Liver (tissue), 9 donors: Measurements from ENCODE around the gene TFF1. TPM values are rescaled to one million over a fixed set of nuclear protein-coding genes. Genes with fewer than 3 reads are reported as not detected.

ENCODE experiments used
- DNase-seq: peaks from one replicate; pipeline ENCODE4 v3.0.0-alpha.2; 2017; ENCODE audit warnings: low spot score
- H3K27ac ChIP-seq, 2 donors: one replicate each; pipeline ENCODE4 v1.7.0; 2013; ENCODE audit warnings: inconsistent platforms in 2 of 2, low read length in 2 of 2, control low read depth in 1 of 2, low read depth in 1 of 2, mild to moderate bottlenecking in 1 of 2
- H3K27me3 ChIP-seq, 4 donors: one replicate each; pipeline versions ENCODE4 v1.6.1 to v1.7.0; 2013; ENCODE audit warnings: low read length in 3 of 4, inconsistent platforms in 1 of 4, mild to moderate bottlenecking in 1 of 4, moderate library complexity in 1 of 4; ENCODE audit not compliant: control insufficient read depth in 4 of 4, insufficient read depth in 4 of 4
- H3K36me3 ChIP-seq, 4 donors: one replicate each; pipeline versions ENCODE4 v1.6.1 to v1.7.0; 2013; ENCODE audit warnings: low read length in 3 of 4, mild to moderate bottlenecking in 3 of 4, low read depth in 1 of 4, moderate library complexity in 1 of 4; ENCODE audit not compliant: control insufficient read depth in 4 of 4, insufficient read depth in 3 of 4
- H3K4me1 ChIP-seq, 4 donors: one replicate each; pipeline versions ENCODE4 v1.6.1 to v1.7.0; 2013; ENCODE audit warnings: low read length in 3 of 4, mild to moderate bottlenecking in 3 of 4, moderate library complexity in 1 of 4; ENCODE audit not compliant: control insufficient read depth in 4 of 4, insufficient read depth in 4 of 4
- H3K4me3 ChIP-seq, 3 donors: one replicate each; pipeline versions ENCODE4 v1.6.1 to v1.7.0; 2013; ENCODE audit warnings: low read length in 3 of 3, control low read depth in 1 of 3, low read depth in 1 of 3, mild to moderate bottlenecking in 1 of 3
- H3K9ac ChIP-seq, 2 donors: one replicate each; pipeline ENCODE4 v1.7.0; 2013; ENCODE audit warnings: low read length in 2 of 2, mild to moderate bottlenecking in 2 of 2, moderate library complexity in 2 of 2, control low read depth in 1 of 2, low read depth in 1 of 2
- H3K9me3 ChIP-seq, 4 donors: one replicate each; pipeline versions ENCODE4 v1.6.1 to v1.7.0; 2013; ENCODE audit warnings: low read length in 3 of 4; ENCODE audit not compliant: control insufficient read depth in 4 of 4
- EGR1 ChIP-seq, 2 donors: IDR thresholded peaks; 2 replicates each; pipeline ENCODE4 v1.6.1; 2016 to 2018; ENCODE audit warnings: antibody characterized with exemption in 2 of 2, low read depth in 2 of 2
- FOXA1 ChIP-seq: IDR thresholded peaks from 2 replicates; pipeline ENCODE4 v1.6.1; 2016; ENCODE audit warnings: antibody characterized with exemption
- FOXA2 ChIP-seq: IDR thresholded peaks from 2 replicates; pipeline ENCODE4 v1.6.1; 2016; ENCODE audit warnings: antibody characterized with exemption
- GABPA ChIP-seq, 2 donors: IDR thresholded peaks in 1 of 2; conservative IDR thresholded peaks in 1 of 2; 2 replicates each; pipeline ENCODE4 v1.6.1; 2016; ENCODE audit warnings: antibody characterized with exemption in 2 of 2, mild to moderate bottlenecking in 1 of 2, moderate library complexity in 1 of 2
- HNF4A ChIP-seq, 2 donors: conservative IDR thresholded peaks; 2 replicates each; pipeline ENCODE4 v1.6.1; 2016; ENCODE audit warnings: antibody characterized with exemption in 2 of 2, mild to moderate bottlenecking in 2 of 2
- HNF4G ChIP-seq: IDR thresholded peaks from 2 replicates; pipeline ENCODE4 v1.6.1; 2016; ENCODE audit warnings: antibody characterized with exemption
- JUND ChIP-seq, 2 donors: IDR thresholded peaks; 2 replicates each; pipeline ENCODE4 v1.6.1; 2016; ENCODE audit warnings: antibody characterized with exemption in 2 of 2
- NR2F2 ChIP-seq: IDR thresholded peaks from 2 replicates; pipeline ENCODE4 v1.6.1; 2016; ENCODE audit warnings: antibody characterized with exemption
- RAD21 ChIP-seq, 2 donors: IDR thresholded peaks; 2 replicates each; pipeline ENCODE4 v1.6.1; 2016; ENCODE audit warnings: antibody characterized with exemption in 2 of 2, mild to moderate bottlenecking in 2 of 2
- RXRA ChIP-seq, 2 donors: IDR thresholded peaks; 2 replicates each; pipeline ENCODE4 v1.6.1; 2017 to 2018; ENCODE audit warnings: antibody characterized with exemption in 2 of 2, mild to moderate bottlenecking in 1 of 2
- SP1 ChIP-seq: IDR thresholded peaks from 2 replicates; pipeline ENCODE4 v1.6.1; 2018; ENCODE audit warnings: antibody characterized with exemption, mild to moderate bottlenecking
- TAF1 ChIP-seq: conservative IDR thresholded peaks from 2 replicates; pipeline ENCODE4 v1.6.1; 2016; ENCODE audit warnings: antibody characterized with exemption, mild to moderate bottlenecking
- YY1 ChIP-seq: IDR thresholded peaks from 2 replicates; pipeline ENCODE4 v1.6.1; 2016; ENCODE audit warnings: antibody characterized with exemption, mild to moderate bottlenecking
- WGBS: extraction: QIAGEN DNeasy Blood & Tissue Kit; methylation state at CpG from one replicate; pipeline ENCODE4 v1.1.7; 2013; 5-methylcytosine and 5-hydroxymethylcytosine counted together
- polyA plus RNA-seq, 2 donors: library from polyadenylated mRNA; stranded (reverse) in 1 of 2; unstranded in 1 of 2; fragments of 200-250 nt in 1 of 2; fragments of >200 nt in 1 of 2; fragmentation: Nextera tagmentation in 1 of 2; extraction: Ambion mirVana in 1 of 2; gene quantifications; one replicate each; pipeline versions ENCODE4 v1.2.1 to v1.2.3, GENCODE V29; 2013 to 2015
- total RNA-seq, 2 donors: library from RNA; depleted of rRNA; stranded (reverse); fragments of >200 nt; gene quantifications; one replicate each; pipeline ENCODE4 v1.2.3, GENCODE V29; 2014
- TF ChIP-seq, protein P1 (sequence below): IDR thresholded peaks from 2 replicates; pipeline ENCODE4 v1.6.1; 2016; ENCODE audit warnings: antibody characterized with exemption
- TF ChIP-seq, protein P2 (sequence below): fragments of 150-350 bp; IDR thresholded peaks from 2 replicates; pipeline ENCODE4 v1.5.1; 2017; ENCODE audit warnings: improper control_type of control experiment, low read depth, low read length; ENCODE audit not compliant: missing input control
- TF ChIP-seq, protein P3 (sequence below): IDR thresholded peaks from 2 replicates; pipeline ENCODE4 v1.6.1; 2016; ENCODE audit warnings: antibody characterized with exemption
- TF ChIP-seq, protein P4 (sequence below): IDR thresholded peaks from 2 replicates; pipeline ENCODE4 v1.6.1; 2016; ENCODE audit warnings: antibody characterized with exemption
- TF ChIP-seq, protein P5 (sequence below): IDR thresholded peaks from 2 replicates; pipeline ENCODE4 v1.6.1; 2016; ENCODE audit warnings: antibody characterized with exemption, mild to moderate bottlenecking
- donor health status: healthy.
- donor health status: healthy.
- donor health status: healthy.
- donor health status: healthy.
- donor health status: healthy.

The TFF1 gene
- total and polyA plus RNA-seq, 4 donors = not detected

DNA sequence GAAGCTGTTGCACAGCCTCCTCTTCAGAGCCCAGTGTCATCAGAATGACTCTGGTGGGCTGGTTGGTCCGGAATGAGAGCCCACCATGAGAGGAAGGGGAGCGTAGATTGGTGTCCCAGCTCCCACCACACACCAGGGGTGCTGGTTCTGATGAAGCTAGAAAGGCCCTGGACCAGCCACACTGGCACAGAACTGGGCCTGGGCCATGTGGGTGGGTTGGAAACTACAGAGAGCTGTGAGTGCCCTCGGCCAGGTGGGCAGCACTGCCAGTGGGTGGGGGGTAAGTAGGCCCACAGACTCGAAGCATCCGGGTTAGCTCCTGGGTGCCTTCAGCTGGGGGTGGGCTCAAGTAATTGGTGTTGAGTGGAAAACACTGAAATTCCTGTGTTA is 11.6 kb upstream of the TFF1 start:
- WGBS = 83% methylated on average over 5 of the region's 5 CpGs
- H3K36me3 ChIP-seq = no peaks in the 10 kb centered on the region
- no peak for DNase-seq
- H3K4me1 ChIP-seq = no peaks in the 10 kb centered on the region
- H3K9ac ChIP-seq = no peak overlapping the region
- no peaks in the 10 kb centered on the region for H3K27me3 ChIP-seq
- H3K9me3 ChIP-seq = peaks cover 0 to 5% (median 0%) of the 10 kb centered on the region in 4 donors
- H3K27ac ChIP-seq = no peak overlapping the region
- TF ChIP-seq RXRA (IDR thresholded peaks at IDR 0.05) (no peak), TAF1 (no peak), HNF4G (no peak), FOXA2 (no peak), JUND (IDR thresholded peaks at IDR 0.05) (no peak), GABPA (IDR thresholded peaks at IDR 0.05 in 1 of 2, conservative IDR thresholded peaks at IDR 0.05 in 1 of 2) (no peak), NR2F2 (no peak), FOXA1 (no peak), HNF4A (conservative IDR thresholded peaks at IDR 0.05) (no peak)
- TF ChIP-seq, protein P1, sequence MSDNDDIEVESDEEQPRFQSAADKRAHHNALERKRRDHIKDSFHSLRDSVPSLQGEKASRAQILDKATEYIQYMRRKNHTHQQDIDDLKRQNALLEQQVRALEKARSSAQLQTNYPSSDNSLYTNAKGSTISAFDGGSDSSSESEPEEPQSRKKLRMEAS = no peak
- TF ChIP-seq, protein P2, sequence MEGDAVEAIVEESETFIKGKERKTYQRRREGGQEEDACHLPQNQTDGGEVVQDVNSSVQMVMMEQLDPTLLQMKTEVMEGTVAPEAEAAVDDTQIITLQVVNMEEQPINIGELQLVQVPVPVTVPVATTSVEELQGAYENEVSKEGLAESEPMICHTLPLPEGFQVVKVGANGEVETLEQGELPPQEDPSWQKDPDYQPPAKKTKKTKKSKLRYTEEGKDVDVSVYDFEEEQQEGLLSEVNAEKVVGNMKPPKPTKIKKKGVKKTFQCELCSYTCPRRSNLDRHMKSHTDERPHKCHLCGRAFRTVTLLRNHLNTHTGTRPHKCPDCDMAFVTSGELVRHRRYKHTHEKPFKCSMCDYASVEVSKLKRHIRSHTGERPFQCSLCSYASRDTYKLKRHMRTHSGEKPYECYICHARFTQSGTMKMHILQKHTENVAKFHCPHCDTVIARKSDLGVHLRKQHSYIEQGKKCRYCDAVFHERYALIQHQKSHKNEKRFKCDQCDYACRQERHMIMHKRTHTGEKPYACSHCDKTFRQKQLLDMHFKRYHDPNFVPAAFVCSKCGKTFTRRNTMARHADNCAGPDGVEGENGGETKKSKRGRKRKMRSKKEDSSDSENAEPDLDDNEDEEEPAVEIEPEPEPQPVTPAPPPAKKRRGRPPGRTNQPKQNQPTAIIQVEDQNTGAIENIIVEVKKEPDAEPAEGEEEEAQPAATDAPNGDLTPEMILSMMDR = no peak
- TF ChIP-seq, protein P3, sequence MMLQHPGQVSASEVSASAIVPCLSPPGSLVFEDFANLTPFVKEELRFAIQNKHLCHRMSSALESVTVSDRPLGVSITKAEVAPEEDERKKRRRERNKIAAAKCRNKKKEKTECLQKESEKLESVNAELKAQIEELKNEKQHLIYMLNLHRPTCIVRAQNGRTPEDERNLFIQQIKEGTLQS = no peak
- TF ChIP-seq, protein P4, sequence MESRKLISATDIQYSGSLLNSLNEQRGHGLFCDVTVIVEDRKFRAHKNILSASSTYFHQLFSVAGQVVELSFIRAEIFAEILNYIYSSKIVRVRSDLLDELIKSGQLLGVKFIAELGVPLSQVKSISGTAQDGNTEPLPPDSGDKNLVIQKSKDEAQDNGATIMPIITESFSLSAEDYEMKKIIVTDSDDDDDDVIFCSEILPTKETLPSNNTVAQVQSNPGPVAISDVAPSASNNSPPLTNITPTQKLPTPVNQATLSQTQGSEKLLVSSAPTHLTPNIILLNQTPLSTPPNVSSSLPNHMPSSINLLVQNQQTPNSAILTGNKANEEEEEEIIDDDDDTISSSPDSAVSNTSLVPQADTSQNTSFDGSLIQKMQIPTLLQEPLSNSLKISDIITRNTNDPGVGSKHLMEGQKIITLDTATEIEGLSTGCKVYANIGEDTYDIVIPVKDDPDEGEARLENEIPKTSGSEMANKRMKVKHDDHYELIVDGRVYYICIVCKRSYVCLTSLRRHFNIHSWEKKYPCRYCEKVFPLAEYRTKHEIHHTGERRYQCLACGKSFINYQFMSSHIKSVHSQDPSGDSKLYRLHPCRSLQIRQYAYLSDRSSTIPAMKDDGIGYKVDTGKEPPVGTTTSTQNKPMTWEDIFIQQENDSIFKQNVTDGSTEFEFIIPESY = no peak
- H3K4me3 ChIP-seq = no peak overlapping the region

DNA sequence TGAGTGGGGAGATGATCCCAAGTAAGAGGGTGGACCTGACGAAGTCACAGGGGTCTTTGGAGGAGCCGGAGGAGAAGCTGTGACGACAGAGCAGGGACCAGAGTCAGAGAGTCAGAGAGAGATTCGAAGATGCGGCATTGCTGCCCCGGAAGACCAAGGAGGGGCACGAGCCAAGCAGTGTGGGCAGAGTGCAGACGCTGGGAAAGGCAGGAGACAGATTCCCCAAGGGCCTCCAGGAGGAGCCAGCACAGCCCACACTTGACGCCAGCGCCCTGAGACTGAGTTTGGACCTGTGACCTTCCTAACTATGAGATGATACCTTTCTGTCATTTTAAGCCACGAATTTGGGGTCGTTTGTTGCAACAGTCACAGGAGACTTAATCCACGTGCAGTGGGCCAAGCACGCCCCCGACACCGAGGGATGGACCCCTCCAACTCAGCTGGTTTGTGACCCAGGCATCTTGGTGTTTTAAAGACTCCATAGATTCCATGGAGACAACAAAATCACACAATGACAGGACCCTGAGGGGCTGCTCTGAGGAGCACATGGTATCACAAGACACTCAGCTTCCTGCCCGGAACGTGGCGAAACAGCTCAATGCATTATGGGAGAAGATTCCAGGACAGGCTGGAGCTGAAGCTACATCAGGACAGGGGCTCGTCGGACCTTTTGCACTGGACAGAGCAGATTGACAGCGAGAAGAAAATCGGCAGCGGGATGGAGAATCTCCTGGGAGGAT is 11.0 kb upstream of the TFF1 start:
- H3K27me3 ChIP-seq = no peaks in the 10 kb centered on the region
- H3K4me1 ChIP-seq = no peaks in the 10 kb centered on the region
- H3K36me3 ChIP-seq = no peaks in the 10 kb centered on the region
- no peak overlapping the region for H3K27ac ChIP-seq
- no peak for DNase-seq
- WGBS = 79% methylated on average over 24 of the region's 24 CpGs
- no peak overlapping the region for H3K4me3 ChIP-seq
- TF ChIP-seq RAD21 (IDR thresholded peaks at IDR 0.05) = no peak
- no peak for TF ChIP-seq FOXA1
- no peak for TF ChIP-seq FOXA2
- no peak for TF ChIP-seq TAF1
- TF ChIP-seq SP1 = no peak
- no peak for TF ChIP-seq RXRA (IDR thresholded peaks at IDR 0.05)
- no peak for TF ChIP-seq HNF4A (conservative IDR thresholded peaks at IDR 0.05)
- TF ChIP-seq JUND (IDR thresholded peaks at IDR 0.05) = no peak
- TF ChIP-seq YY1 = no peak
- TF ChIP-seq, protein P4 = no peak
- no peak for TF ChIP-seq EGR1 (IDR thresholded peaks at IDR 0.05; ENCODE audit: low read depth in 2 of 2)
- TF ChIP-seq, protein P5, sequence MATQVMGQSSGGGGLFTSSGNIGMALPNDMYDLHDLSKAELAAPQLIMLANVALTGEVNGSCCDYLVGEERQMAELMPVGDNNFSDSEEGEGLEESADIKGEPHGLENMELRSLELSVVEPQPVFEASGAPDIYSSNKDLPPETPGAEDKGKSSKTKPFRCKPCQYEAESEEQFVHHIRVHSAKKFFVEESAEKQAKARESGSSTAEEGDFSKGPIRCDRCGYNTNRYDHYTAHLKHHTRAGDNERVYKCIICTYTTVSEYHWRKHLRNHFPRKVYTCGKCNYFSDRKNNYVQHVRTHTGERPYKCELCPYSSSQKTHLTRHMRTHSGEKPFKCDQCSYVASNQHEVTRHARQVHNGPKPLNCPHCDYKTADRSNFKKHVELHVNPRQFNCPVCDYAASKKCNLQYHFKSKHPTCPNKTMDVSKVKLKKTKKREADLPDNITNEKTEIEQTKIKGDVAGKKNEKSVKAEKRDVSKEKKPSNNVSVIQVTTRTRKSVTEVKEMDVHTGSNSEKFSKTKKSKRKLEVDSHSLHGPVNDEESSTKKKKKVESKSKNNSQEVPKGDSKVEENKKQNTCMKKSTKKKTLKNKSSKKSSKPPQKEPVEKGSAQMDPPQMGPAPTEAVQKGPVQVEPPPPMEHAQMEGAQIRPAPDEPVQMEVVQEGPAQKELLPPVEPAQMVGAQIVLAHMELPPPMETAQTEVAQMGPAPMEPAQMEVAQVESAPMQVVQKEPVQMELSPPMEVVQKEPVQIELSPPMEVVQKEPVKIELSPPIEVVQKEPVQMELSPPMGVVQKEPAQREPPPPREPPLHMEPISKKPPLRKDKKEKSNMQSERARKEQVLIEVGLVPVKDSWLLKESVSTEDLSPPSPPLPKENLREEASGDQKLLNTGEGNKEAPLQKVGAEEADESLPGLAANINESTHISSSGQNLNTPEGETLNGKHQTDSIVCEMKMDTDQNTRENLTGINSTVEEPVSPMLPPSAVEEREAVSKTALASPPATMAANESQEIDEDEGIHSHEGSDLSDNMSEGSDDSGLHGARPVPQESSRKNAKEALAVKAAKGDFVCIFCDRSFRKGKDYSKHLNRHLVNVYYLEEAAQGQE = no peak
- TF ChIP-seq, protein P3 = no peak
- TF ChIP-seq, protein P2 = no peak
- no peak for TF ChIP-seq GABPA (IDR thresholded peaks at IDR 0.05 in 1 of 2, conservative IDR thresholded peaks at IDR 0.05 in 1 of 2)
- H3K9ac ChIP-seq = no peak overlapping the region
- H3K9me3 ChIP-seq = peaks cover 0 to 5% (median 0%) of the 10 kb centered on the region in 4 donors
